HG03565 (cell line): ENCODE data around the gene NPY4R.
"Not testable (repeated sequence)": the region's sequence is repeated elsewhere in the genome, so short reads cannot be mapped to it uniquely, and the experiment has no call there.

Experiments
- ATAC-seq: cut with Tn5 transposase; IDR thresholded peaks from one replicate; pipeline ENCODE4 v1.9.1; 2021; ENCODE audit warnings: mild to moderate bottlenecking, moderate library complexity; ENCODE audit not compliant: unreplicated experiment

The NPY4R gene

DNA sequence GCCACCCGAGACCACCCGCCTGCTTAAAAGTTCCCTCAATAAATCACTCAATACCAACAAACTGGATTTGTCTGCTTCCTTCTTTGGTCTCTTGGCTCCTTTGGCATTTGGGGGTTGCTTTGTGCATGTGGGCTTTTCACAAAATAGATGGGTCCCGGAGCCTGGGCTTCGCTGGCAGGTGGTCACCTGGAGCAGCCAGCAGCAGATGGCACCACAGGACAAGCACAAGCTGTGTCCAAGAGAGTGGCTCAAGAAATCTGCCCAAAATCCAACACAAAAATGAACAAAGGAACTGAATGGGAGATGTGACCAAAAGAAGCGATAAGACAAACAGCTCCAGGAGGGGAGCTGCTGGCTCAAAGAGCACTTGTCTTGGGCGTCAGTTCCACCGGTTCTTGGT, 6.2 kb downstream of the NPY4R start:
- not testable (repeated sequence) for ATAC-seq

- ATAC-seq, result not testable (repeated sequence)
These were observed 8.7 kb downstream of the NPY4R start for GRCh38 chr10:46457071-46457470.

DNA sequence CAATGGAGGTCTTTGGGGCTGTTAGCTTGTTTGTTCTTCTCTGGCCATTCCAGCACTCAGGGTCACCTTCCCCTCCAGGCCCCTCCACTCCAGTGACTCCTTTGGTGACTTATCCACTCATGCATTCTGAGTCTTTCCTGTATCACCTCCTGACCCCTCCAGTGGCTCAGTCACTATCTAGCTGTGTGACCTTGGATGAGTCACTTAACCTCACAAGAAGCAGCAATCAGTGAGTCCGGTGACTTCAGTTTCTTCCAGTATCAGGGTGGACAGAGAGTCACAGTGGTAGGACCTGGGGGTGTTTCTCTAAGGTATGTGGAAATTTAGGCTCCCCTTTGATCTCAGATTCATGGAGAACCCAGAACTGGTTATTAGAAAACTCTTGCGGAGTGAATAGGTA, 9.8 kb downstream of the NPY4R start:
- ATAC-seq, result not testable (repeated sequence)

DNA sequence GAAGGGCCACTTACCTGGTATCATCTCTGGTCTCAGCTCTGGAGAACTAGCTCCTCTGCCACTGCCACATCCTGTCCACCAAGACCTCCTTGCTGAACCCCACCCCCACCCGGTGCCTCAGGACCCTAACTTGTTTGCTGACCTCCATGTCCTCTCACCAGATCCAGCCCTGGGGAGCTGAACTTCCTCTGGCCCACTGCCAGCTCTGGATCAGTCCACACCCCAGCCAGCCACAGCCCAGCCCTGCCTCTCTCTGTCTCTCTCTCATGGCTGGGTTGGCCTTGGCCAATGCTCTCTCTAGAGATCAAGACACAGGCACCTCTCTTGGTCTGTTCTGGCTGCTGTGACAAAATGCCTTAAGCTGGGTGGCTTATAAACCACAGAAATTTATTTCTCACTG, 14.4 kb downstream of the NPY4R start:
- not testable (repeated sequence) for ATAC-seq

- not testable (repeated sequence) for ATAC-seq
These were observed 14.9 kb downstream of the NPY4R start for GRCh38 chr10:46450829-46451228.

- not testable (repeated sequence) for ATAC-seq
These were observed 18.3 kb downstream of the NPY4R start for GRCh38 chr10:46447439-46447838.

DNA sequence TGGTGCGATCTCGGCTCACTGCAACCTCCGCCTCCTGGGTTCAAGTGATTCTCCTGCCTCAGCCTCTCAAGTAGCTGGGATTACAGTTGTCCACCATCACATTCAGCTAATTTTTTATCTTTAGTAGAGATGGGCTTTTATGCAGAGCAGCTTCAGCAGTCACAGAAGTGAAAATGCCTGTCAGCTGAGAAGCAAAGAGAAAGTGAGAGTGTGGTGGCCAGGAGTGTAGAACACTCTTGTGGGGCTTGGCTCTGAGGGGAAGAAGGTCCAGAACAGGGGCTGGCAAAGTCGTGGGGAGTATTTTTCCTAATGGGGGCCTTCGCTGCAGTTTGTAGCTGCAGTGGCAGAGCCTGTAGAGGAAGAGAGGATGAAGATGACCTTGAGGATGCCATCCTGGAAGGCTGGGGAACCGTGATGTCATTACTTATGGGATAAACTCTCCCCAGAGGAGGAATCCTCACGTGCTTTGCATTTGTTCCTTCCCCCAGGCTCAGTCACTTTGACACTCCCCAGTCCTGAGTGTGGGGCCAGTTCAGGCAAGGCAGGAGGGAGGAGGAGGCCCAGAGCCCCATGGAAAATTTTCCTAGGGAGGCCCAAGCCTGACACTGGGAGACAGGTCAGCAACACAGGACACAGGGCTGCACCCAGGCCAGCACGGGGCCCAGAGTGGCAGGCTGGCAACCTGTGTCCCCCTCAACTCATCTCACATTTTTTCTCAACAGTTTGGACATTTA, 20.2 kb downstream of the NPY4R start:
- not testable (repeated sequence) for ATAC-seq

DNA sequence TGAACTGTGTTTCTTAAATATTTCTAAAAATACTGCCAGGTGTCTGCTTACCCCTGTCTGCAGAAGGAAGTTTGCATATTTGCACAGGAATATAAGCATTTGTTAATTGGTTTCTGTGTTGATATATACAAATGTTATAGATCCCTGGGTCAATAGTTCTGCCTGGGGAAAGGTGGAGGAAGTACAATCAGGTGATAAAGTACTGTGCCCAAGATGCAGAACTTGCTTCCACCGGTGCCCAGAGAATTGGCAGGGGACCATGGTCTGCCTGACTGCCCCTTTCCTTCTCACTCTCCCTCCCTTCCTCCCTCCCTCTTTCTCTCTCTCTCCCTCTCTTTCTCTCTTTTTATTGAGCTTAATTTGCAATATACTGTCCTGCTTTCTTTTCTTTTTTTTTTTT, 22.3 kb downstream of the NPY4R start:
- ATAC-seq, result not testable (repeated sequence)

GRCh38 chr10:46442706-46443275, 23.0 kb downstream of the NPY4R start:
- ATAC-seq, result not testable (repeated sequence)

- ATAC-seq, result not testable (repeated sequence)
These were observed 23.9 kb downstream of the NPY4R start for GRCh38 chr10:46441837-46442278.

DNA sequence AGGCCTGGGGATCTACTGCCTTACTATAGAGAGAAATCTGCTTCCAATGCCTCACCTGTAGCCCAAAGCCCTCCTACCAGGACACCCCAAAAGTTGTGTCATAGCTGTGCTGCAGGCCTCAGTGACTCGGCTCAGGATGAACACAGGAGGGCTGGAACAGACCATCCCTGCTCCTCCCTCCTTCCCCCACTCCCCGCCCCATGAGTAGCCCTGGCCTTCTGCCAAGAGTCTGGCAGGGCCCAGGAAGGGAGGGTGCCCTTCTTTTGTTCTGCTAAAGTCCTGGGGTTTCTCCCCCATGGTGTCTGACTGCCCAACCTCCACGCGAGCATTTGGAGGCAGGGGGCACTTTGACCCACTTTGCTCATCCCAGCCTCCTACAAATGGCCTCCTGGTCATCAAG, 24.8 kb downstream of the NPY4R start:
- not testable (repeated sequence) for ATAC-seq

DNA sequence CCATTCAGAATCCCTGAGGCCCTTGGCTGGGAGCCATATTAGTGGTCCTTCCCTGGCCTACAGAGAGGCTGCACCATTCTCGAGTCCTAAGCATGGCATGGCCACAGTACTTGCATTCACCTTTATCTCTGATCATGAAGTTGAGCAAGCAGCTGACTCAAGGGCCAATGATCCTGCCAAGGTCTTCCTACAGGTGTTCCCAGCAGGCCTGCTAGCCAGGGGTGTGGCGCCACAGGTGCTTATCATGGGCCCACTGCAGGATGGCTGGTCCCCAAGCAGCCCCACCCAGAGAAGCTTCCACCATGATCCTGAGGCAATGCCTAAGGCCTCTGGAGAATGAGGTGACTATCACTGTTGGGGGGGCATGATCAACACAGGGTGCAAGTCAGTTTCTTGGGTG, 42.2 kb downstream of the NPY4R start:
- not testable (repeated sequence) for ATAC-seq

GRCh38 chr10:46419570-46420379, 46.0 kb downstream of the NPY4R start:
- ATAC-seq, result not testable (repeated sequence)

DNA sequence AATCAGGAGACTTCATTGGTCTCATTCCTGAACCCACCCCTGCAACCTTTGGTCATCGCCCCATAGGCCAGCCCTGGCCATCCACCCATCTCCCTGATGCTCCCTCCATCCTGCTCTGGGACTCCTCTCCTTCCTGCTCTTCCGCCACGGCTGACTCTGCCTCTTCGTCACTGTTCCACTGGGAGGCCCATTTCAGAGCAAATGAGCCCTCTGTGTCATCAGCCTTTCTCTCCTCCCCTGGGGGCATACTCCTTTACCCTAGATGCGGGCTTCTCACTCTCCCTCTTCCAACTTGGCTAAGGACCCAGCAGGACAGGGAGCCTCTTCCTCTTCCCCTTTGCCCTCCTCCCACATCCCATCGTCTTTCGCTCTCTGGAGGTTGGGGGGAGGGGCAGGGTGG, 47.5 kb downstream of the NPY4R start:
- ATAC-seq, result not testable (repeated sequence)

DNA sequence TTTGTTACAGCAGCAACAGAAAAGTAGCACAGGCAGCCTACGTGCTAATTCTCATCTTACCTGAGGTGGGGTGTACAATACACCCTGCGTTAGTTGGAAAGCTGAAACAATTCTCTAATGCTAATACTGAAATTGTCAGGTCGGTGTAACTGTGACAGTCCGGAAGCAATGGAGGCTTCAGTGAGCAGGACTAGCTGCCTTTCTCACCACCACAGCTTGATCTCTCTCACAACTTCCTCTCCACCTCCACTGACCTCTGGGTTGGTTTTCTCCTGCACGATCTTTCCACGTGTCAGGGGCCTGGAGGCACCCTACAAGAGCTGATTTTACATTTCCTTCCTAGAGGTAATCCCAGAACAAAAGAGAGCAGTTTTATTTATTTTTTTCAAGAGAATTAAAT, 50.5 kb downstream of the NPY4R start:
- peak; percentile 51 for ATAC-seq

DNA sequence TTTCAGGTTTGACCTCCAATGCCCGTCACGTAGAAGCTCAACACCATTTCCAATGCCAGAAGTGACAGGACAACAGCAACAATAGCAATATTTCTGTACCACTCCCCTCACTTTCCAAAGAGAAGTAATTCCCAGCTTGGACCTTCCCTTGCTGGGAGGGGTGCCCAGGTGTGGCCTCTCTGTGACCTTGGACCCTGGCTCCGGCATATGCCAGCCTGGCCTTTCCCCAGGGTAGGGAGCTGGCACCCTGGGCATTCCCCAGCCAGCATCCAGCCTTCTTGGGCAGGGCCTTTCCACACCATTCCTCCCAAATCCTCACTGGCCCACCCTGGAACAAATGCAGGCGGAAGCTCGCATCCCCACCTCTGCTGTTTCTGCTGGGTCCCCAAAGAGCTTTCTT, 53.1 kb downstream of the NPY4R start:
- ATAC-seq, result not testable (repeated sequence)

DNA sequence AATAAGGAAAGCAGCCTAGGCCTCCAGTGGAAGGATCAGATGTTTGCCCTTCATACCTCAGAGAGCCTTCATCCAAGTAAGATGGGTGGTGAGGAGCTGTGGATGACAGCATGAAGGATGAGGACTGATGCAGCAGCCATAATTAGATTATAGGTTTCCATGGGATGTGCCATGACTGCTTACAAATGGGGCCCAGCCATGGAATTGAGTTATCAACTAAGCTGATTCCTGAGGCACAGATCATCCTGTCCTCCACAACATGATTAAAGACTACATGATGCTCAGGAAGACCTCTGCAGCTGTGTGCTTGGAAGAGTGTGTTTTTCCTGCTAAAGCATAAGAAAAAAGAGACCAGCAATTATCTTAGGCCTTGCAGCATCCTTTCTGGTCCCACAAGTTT, 54.6 kb downstream of the NPY4R start:
- not testable (repeated sequence) for ATAC-seq
